Keratinocyte (primary cell): ENCODE data around the gene OR51F1. TPM values are rescaled to one million over a fixed set of nuclear protein-coding genes. Genes with fewer than 3 reads are reported as not detected.

Experiments
- polyA plus RNA-seq, 5 experiments: library from polyadenylated mRNA; depleted of rRNA in 3 of 5; stranded (reverse) in 3 of 5; stranded (forward) in 1 of 5; unstranded in 1 of 5; fragments of >200 nt; gene quantifications; 1 replicate in 1 of 5; 2 replicates in 3 of 5; 3 replicates in 1 of 5; pipeline versions ENCODE4 v1.2.1 to v1.2.3, GENCODE V29; 2011 to 2012; ENCODE audit warnings: missing spikeins in 2 of 5, low read depth in 1 of 5, low replicate concordance in 1 of 5
- small RNA-seq, 3 experiments: library from RNA; depleted of rRNA; stranded (forward); fragments of <200 nt; gene quantifications; one replicate each; pipeline ENCODE3, GENCODE V24; 2012; ENCODE audit warnings: low read depth in 3 of 3, low replicate concordance in 1 of 3; ENCODE audit not compliant: insufficient read length in 3 of 3

OR51F1 gene
- polyA plus RNA-seq, 1 donor (not counting 4 experiments of a cell fraction or from before 2014, with no cell fraction given) = not detected

Small RNAs within 50 kb of the gene (small RNA-seq; reads per million reads assigned to genes)
- gene RF00091 = 0 reads per million in 3 experiments

Other genes starting within 250 kb of the OR51F1 start
- gene OR52M1, start 224.7 kb downstream of the OR51F1 start, polyA plus RNA-seq = not detected in 3 replicates
- gene OR52I2, start 188.2 kb downstream of the OR51F1 start, polyA plus RNA-seq = not detected in 3 replicates
- not detected in 3 replicates for gene OR52I1, start 175.9 kb downstream of the OR51F1 start, polyA plus RNA-seq
- 4.9 to 7.0 TPM (median 6.5 TPM) in 3 replicates for gene TRIM68, start 161.7 kb downstream of the OR51F1 start, polyA plus RNA-seq
- gene OR51D1, start 132.5 kb downstream of the OR51F1 start, polyA plus RNA-seq = not detected in 3 replicates
- not detected in 3 replicates for gene OR51E1, start 126.0 kb downstream of the OR51F1 start, polyA plus RNA-seq
- gene OR51E2, start 72.1 kb downstream of the OR51F1 start, polyA plus RNA-seq = 0.03 TPM in 2 of 3 replicates, not detected in the other
- not detected in 3 replicates for gene MMP26, start 65.2 kb downstream of the OR51F1 start, polyA plus RNA-seq
- not detected in 3 replicates for gene OR52R1, start 34.4 kb upstream of the OR51F1 start, polyA plus RNA-seq
- not detected in 3 replicates for gene OR51F2, start 51.4 kb upstream of the OR51F1 start, polyA plus RNA-seq
- not detected in 3 replicates for gene OR51S1, start 79.3 kb upstream of the OR51F1 start, polyA plus RNA-seq
- gene OR51T1, start 112.0 kb upstream of the OR51F1 start, polyA plus RNA-seq = not detected in 3 replicates
- gene OR51A7, start 133.8 kb upstream of the OR51F1 start, polyA plus RNA-seq = not detected in 3 replicates
- gene OR51G2, start 149.4 kb upstream of the OR51F1 start, polyA plus RNA-seq = not detected in 3 replicates
- not detected in 3 replicates for gene OR51G1, start 154.4 kb upstream of the OR51F1 start, polyA plus RNA-seq
- not detected in 3 replicates for gene OR51A4, start 177.7 kb upstream of the OR51F1 start, polyA plus RNA-seq
- gene OR51A2, start 185.8 kb upstream of the OR51F1 start, polyA plus RNA-seq = not detected in 3 replicates
- not detected in 3 replicates for gene OR51L1, start 224.9 kb upstream of the OR51F1 start, polyA plus RNA-seq